ENCODE measurements around the gene GRAMD1B. TPM values are rescaled to one million over a fixed set of nuclear protein-coding genes. Genes with fewer than 3 reads are reported as not detected.

GRAMD1B gene
- total and polyA plus RNA-seq, 4 donors: 0.79 to 5.4 (median 4.6) TPM

Small RNA genes lying within 50 kb of the gene (microRNA-seq; reads per million reads assigned to microRNA genes)
- gene MIR4493: 0 reads per million in 2 donors

Other genes with a start within 250 kb of the GRAMD1B start
- gene CLMP, start 235.0 kb upstream of the GRAMD1B start, total RNA-seq: 100 to 1,000 TPM in 1 of 2 donors, 10 to 100 TPM in 1; 70.9 to 107 TPM
- gene CLMP, start 235.0 kb upstream of the GRAMD1B start, polyA plus RNA-seq: 10 to 100 TPM in 1 of 2 donors, 1 to 10 TPM in 1; 8.2 to 23.8 TPM
- gene SCN3B, start 224.4 kb downstream of the GRAMD1B start, total RNA-seq: 1 to 10 TPM in 1 of 2 donors, under 1 TPM in 1; 0.16 to 1.3 TPM
- under 1 TPM in 1 of 2 donors, not detected in 1; 0.08 TPM for gene SCN3B, start 224.4 kb downstream of the GRAMD1B start, polyA plus RNA-seq

Data from aorta (tissue), 4 donors.